DMS79 (cell line): ENCODE results near the gene TMEM97.

Experiments used
- DNase-seq: peaks from one replicate; lab custom pipeline; 2025; lab: John Stamatoyannopoulos, UW

The TMEM97 gene

GRCh38 chr17:28317099-28317965 is 1.7 kb upstream of the TMEM97 start:
- DNase-seq = no peak

GRCh38 chr17:28317966-28318758 is 838 bp upstream of the TMEM97 start:
- DNase-seq = peak; percentile 16

- DNase-seq = no peak
Measured at GRCh38 chr17:28319598-28319935, 567 bp downstream of the TMEM97 start.

- DNase-seq = no peak
Measured at GRCh38 chr17:28320215-28321061, 1.4 kb downstream of the TMEM97 start.

GRCh38 chr17:28324267-28324745 is 5.3 kb downstream of the TMEM97 start:
- no peak for DNase-seq

- no peak for DNase-seq
Measured at GRCh38 chr17:28324781-28325180, 5.8 kb downstream of the TMEM97 start.

GRCh38 chr17:28325211-28325610 is 6.2 kb downstream of the TMEM97 start:
- no peak for DNase-seq

- DNase-seq = no peak
Measured at GRCh38 chr17:28326114-28326513, 7.1 kb downstream of the TMEM97 start.

- no peak for DNase-seq
Measured at GRCh38 chr17:28327031-28327607, 8.1 kb downstream of the TMEM97 start.

GRCh38 chr17:28327709-28328108 is 8.7 kb downstream of the TMEM97 start:
- no peak for DNase-seq

GRCh38 chr17:28328325-28328724 is 9.3 kb downstream of the TMEM97 start:
- no peak for DNase-seq

- DNase-seq = no peak
Measured at GRCh38 chr17:28330671-28331070, 11.7 kb downstream of the TMEM97 start.

- no peak for DNase-seq
Measured at GRCh38 chr17:28331891-28332420, 13.0 kb downstream of the TMEM97 start.

GRCh38 chr17:28333083-28333746 is 14.2 kb downstream of the TMEM97 start:
- no peak for DNase-seq

GRCh38 chr17:28334171-28334570 is 15.2 kb downstream of the TMEM97 start:
- no peak for DNase-seq

GRCh38 chr17:28334666-28335200 is 15.7 kb downstream of the TMEM97 start:
- DNase-seq = no peak

- peak; percentile 99 for DNase-seq
Measured at GRCh38 chr17:28335201-28335958, 16.4 kb downstream of the TMEM97 start, which contains the start of the genes IFT20 and TNFAIP1. IFT20 (minus strand) TSS chr17:28335472; CDS start chr17:28331985, 3,487 bp downstream. TNFAIP1 (plus strand) TSS chr17:28335761; CDS start chr17:28339522, 3,761 bp downstream.

GRCh38 chr17:28335959-28336871 is 17.2 kb downstream of the TMEM97 start:
- peak; percentile 70 for DNase-seq
